ENCODE data around the gene CLASRP. TPM values are rescaled to one million over a fixed set of nuclear protein-coding genes. Genes with fewer than 3 reads are reported as not detected.

Gene CLASRP
- total and polyA plus RNA-seq, 9 of the 15 experiments (the other 6 are each of a cell fraction or from before 2014, with no cell fraction given) = 0.94 to 86.3 (median 44.0) TPM

DNA sequence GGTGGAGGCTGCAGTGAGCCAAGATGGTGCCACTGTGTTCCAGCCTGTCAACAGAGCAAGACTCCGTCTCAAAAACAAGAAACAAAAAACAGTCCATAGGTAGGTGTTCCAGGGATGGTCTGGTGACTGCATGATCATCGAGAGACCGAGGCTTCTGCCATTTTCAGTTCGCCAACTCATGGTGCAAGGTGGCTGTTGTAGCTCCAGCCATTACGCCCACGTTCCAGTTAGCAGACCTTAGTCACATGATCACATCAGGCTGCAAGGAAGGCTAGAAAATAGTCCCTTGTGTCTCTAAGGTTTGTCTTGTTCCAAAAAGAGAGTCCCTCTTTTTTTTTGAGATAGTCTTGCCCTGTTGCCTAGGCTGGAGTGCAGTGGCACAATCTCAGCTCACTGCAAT lies 3.1 kb upstream of the CLASRP start (continued):
- TF ChIP-seq, protein P1, sequence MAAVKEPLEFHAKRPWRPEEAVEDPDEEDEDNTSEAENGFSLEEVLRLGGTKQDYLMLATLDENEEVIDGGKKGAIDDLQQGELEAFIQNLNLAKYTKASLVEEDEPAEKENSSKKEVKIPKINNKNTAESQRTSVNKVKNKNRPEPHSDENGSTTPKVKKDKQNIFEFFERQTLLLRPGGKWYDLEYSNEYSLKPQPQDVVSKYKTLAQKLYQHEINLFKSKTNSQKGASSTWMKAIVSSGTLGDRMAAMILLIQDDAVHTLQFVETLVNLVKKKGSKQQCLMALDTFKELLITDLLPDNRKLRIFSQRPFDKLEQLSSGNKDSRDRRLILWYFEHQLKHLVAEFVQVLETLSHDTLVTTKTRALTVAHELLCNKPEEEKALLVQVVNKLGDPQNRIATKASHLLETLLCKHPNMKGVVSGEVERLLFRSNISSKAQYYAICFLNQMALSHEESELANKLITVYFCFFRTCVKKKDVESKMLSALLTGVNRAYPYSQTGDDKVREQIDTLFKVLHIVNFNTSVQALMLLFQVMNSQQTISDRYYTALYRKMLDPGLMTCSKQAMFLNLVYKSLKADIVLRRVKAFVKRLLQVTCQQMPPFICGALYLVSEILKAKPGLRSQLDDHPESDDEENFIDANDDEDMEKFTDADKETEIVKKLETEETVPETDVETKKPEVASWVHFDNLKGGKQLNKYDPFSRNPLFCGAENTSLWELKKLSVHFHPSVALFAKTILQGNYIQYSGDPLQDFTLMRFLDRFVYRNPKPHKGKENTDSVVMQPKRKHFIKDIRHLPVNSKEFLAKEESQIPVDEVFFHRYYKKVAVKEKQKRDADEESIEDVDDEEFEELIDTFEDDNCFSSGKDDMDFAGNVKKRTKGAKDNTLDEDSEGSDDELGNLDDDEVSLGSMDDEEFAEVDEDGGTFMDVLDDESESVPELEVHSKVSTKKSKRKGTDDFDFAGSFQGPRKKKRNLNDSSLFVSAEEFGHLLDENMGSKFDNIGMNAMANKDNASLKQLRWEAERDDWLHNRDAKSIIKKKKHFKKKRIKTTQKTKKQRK (IDR thresholded peaks at IDR 0.05; ENCODE audit: borderline replicate concordance, low read depth, low read length) = 0 out of 2 replicates have a peak, but pooled peaks have one; percentile 44
- no peak for TF ChIP-seq ZNF830 (CRISPR knock-in tag; IDR thresholded peaks at IDR 0.05)
- TF ChIP-seq ZNF668 (CRISPR knock-in tag; IDR thresholded peaks at IDR 0.05) = no peak
- no peak for TF ChIP-seq ZNF584 (CRISPR knock-in tag; IDR thresholded peaks at IDR 0.05; ENCODE audit: low read depth)
- TF ChIP-seq CXXC5 (CRISPR knock-in tag; IDR thresholded peaks at IDR 0.05) = no peak

GRCh38 chr19:45037393-45038169 lies 1.3 kb upstream of the CLASRP start:
- no peaks in the 10 kb centered on the region for H3K27me3 ChIP-seq (ENCODE audit: control insufficient read depth in 2 of 2, insufficient read depth in 2 of 2, low read length in 2 of 2)
- H3K9ac ChIP-seq (ENCODE audit: insufficient read depth in 1 of 2, low read depth in 2 of 2, low read length in 2 of 2) = peak overlapping the region in 1 of 2 experiments; percentile 65; a peak in 2 of 4 replicates
- ChIA-PET POLR2A (interaction anchor here (1.0 to 1.7 kb wide), 3 partner anchors 9 to 20 kb away, joined by 4 to 6 read pairs (median 4); no protein-coding TSS in a partner anchor), CTCF (ENCODE audit: low intra/inter-chr PET ratio) (no interaction called here)
- peaks cover 22% of the 10 kb centered on the region for H4K20me1 ChIP-seq (replicated peaks; ENCODE audit: control insufficient read depth, insufficient read depth, low read length)
- 84% methylated on average over 32 of the region's 37 CpGs for WGBS (ENCODE audit: insufficient coverage, low coverage, missing lambda C conversion rate)
- intact Hi-C loops (cut with micrococcal nuclease) (no loop called here), in situ Hi-C loops (cut with MboI) (no loop called here)
- DNase-seq (ENCODE audit: extremely low read depth in 1 of 4, low spot score in 3 of 4) (no peak), FAIRE-seq (no peak), ATAC-seq (no peak)
- H3K4me3 ChIP-seq = no peak overlapping the region
- peaks cover 3% of the 10 kb centered on the region; the same call in 1 of the 2 replicates for H3K9me3 ChIP-seq (replicated peaks; ENCODE audit: control insufficient read depth, insufficient read depth, low read depth, low read length)
- no peak overlapping the region for H3K4me2 ChIP-seq (ENCODE audit: insufficient read depth, low read length)
- peaks cover 27% of the 10 kb centered on the region for H3K36me3 ChIP-seq (ENCODE audit: control insufficient read depth, insufficient read depth, low read length)
- no peak overlapping the region for H2AFZ ChIP-seq (ENCODE audit: low read depth, low read length)
- peaks cover 11 to 38% of the 10 kb centered on the region in 2 experiments; a peak in 4 of 5 replicates for H3K4me1 ChIP-seq (replicated peaks in 1 of 2; ENCODE audit: control insufficient read depth in 2 of 2, insufficient read depth in 2 of 2, low read length in 2 of 2)
- no peak overlapping the region for H3K27ac ChIP-seq (ENCODE audit: extremely low read depth, low read depth, low read length)
- BruUV-seq (replicated peaks) = no TSS peak
- H3K9me1 ChIP-seq (ENCODE audit: control insufficient read depth, insufficient read depth, low read length) = peaks cover 5% of the 10 kb centered on the region
- H3K79me2 ChIP-seq (ENCODE audit: control insufficient read depth, insufficient read depth, low read length) = peaks cover 33% of the 10 kb centered on the region
- TF ChIP-seq ZFX (CRISPR knock-in tag; IDR thresholded peaks at IDR 0.05) (peak; percentile 25; the same call in 1 of the 2 replicates), CBX1 (IDR thresholded peaks at IDR 0.05; ENCODE audit: low read depth) (peak; percentile 96), RCOR1 (IDR thresholded peaks at IDR 0.05; ENCODE audit: borderline replicate concordance in 1 of 2, low read depth in 2 of 2, low read length in 2 of 2) (peak; percentile 59 to 89; a peak in 3 of 4 replicates), PHF20 (IDR thresholded peaks at IDR 0.05; ENCODE audit: partially characterized antibody) (peak; percentile 44), SMARCA5 (IDR thresholded peaks at IDR 0.05) (peak; percentile 95), ZBTB7A (IDR thresholded peaks at IDR 0.05; ENCODE audit: borderline replicate concordance, control insufficient read depth, low read depth, low read length) (no peak), CHD4 (IDR thresholded peaks at IDR 0.05; ENCODE audit: insufficient read depth, insufficient replicate concordance, low read depth, low read length, poor library complexity, severe bottlenecking) (peak; percentile 91), HDAC2 (IDR thresholded peaks at IDR 0.05) (peak; percentile 92), CBX3 (IDR thresholded peaks at IDR 0.05; ENCODE audit: borderline replicate concordance in 1 of 2, low read length in 2 of 2) (peak in 1 of 2 experiments; percentile 56; a peak in 1 of 3 replicates)
- TF ChIP-seq, protein P2, sequence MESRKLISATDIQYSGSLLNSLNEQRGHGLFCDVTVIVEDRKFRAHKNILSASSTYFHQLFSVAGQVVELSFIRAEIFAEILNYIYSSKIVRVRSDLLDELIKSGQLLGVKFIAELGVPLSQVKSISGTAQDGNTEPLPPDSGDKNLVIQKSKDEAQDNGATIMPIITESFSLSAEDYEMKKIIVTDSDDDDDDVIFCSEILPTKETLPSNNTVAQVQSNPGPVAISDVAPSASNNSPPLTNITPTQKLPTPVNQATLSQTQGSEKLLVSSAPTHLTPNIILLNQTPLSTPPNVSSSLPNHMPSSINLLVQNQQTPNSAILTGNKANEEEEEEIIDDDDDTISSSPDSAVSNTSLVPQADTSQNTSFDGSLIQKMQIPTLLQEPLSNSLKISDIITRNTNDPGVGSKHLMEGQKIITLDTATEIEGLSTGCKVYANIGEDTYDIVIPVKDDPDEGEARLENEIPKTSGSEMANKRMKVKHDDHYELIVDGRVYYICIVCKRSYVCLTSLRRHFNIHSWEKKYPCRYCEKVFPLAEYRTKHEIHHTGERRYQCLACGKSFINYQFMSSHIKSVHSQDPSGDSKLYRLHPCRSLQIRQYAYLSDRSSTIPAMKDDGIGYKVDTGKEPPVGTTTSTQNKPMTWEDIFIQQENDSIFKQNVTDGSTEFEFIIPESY (CRISPR knock-in tag; IDR thresholded peaks at IDR 0.05) = peak; percentile 75
